Mesenchymal stem cell (in vitro differentiated cells and primary cell): Measurements from ENCODE around the gene CPS1.

Source experiments
- DNase-seq: peaks from one replicate; pipeline ENCODE4 v3.0.0-alpha.2; 2013
- H2AFZ ChIP-seq: one replicate; pipeline ENCODE4 v1.6.1; 2013; ENCODE audit warnings: low read depth, mild to moderate bottlenecking, control low read depth, inconsistent platforms, low read length, moderate library complexity
- H2AK5ac ChIP-seq: 2 replicates; pipeline ENCODE4 v1.6.1; 2013; ENCODE audit warnings: low read length, moderate library complexity, mild to moderate bottlenecking, inconsistent platforms; ENCODE audit not compliant: severe bottlenecking
- H2BK120ac ChIP-seq: one replicate; pipeline ENCODE4 v1.6.1; 2013; ENCODE audit warnings: low read depth, mild to moderate bottlenecking, inconsistent platforms, low read length, moderate library complexity
- H2BK12ac ChIP-seq, 2 experiments: one replicate each; pipeline ENCODE4 v1.6.1; 2013; ENCODE audit warnings: inconsistent platforms in 2 of 2, low read length in 2 of 2, mild to moderate bottlenecking in 2 of 2, moderate library complexity in 2 of 2, control low read depth in 1 of 2
- H2BK15ac ChIP-seq: one replicate; pipeline ENCODE4 v1.6.1; 2013; ENCODE audit warnings: mild to moderate bottlenecking, low read depth, inconsistent platforms; ENCODE audit not compliant: poor library complexity, severe bottlenecking
- H2BK5ac ChIP-seq: 2 replicates; pipeline ENCODE4 v1.6.1; 2013; ENCODE audit warnings: low read depth, mild to moderate bottlenecking, low read length, control low read depth, inconsistent platforms; ENCODE audit not compliant: poor library complexity, severe bottlenecking
- H3K14ac ChIP-seq, 2 experiments: one replicate each; pipeline ENCODE4 v1.6.1; 2013; ENCODE audit warnings: inconsistent platforms in 2 of 2, low read length in 2 of 2, control low read depth in 1 of 2, mild to moderate bottlenecking in 1 of 2, moderate library complexity in 1 of 2
- H3K18ac ChIP-seq, 2 experiments: one replicate each; pipeline ENCODE4 v1.6.1; 2013; ENCODE audit warnings: inconsistent platforms in 2 of 2, low read length in 2 of 2, control low read depth in 1 of 2, low read depth in 1 of 2, mild to moderate bottlenecking in 1 of 2
- H3K23ac ChIP-seq, 2 experiments: one replicate each; pipeline ENCODE4 v1.6.1; 2013; ENCODE audit warnings: inconsistent platforms in 2 of 2, low read length in 2 of 2, mild to moderate bottlenecking in 2 of 2, moderate library complexity in 2 of 2, control low read depth in 1 of 2
- H3K27ac ChIP-seq: 2 replicates; pipeline ENCODE4 v1.5.1; 2013; ENCODE audit warnings: mild to moderate bottlenecking, moderate library complexity, low read length, control low read depth, inconsistent platforms; ENCODE audit not compliant: poor library complexity, severe bottlenecking
- H3K27me3 ChIP-seq, 2 experiments: 2 replicates each; pipeline versions ENCODE4 v1.6.1 to v1.7.0; 2013; ENCODE audit warnings: low read length in 2 of 2, mild to moderate bottlenecking in 2 of 2, moderate library complexity in 2 of 2, control low read depth in 1 of 2, inconsistent platforms in 1 of 2; ENCODE audit not compliant: control insufficient read depth in 1 of 2, insufficient read depth in 1 of 2
- H3K36me3 ChIP-seq, 2 experiments: 2 replicates each; pipeline versions ENCODE4 v1.6.1 to v1.7.0; 2013; ENCODE audit warnings: low read length in 2 of 2, control low read depth in 1 of 2, inconsistent platforms in 1 of 2, low read depth in 1 of 2, mild to moderate bottlenecking in 1 of 2; ENCODE audit not compliant: insufficient read depth in 2 of 2, control insufficient read depth in 1 of 2
- H3K4ac ChIP-seq, 2 experiments: one replicate each; pipeline ENCODE4 v1.6.1; 2013; ENCODE audit warnings: inconsistent platforms in 2 of 2, low read length in 2 of 2, mild to moderate bottlenecking in 2 of 2, moderate library complexity in 2 of 2, control low read depth in 1 of 2, low read depth in 1 of 2
- H3K4me1 ChIP-seq: 2 replicates; pipeline ENCODE4 v1.6.1; 2013; ENCODE audit warnings: low read depth, low read length, control low read depth; ENCODE audit not compliant: control insufficient read depth, insufficient read depth
- H3K4me2 ChIP-seq: 2 replicates; pipeline ENCODE4 v1.6.1; 2013; ENCODE audit warnings: low read length, mild to moderate bottlenecking, inconsistent platforms; ENCODE audit not compliant: poor library complexity, severe bottlenecking
- H3K4me3 ChIP-seq, 2 experiments: 2 replicates each; pipeline versions ENCODE4 v1.5.1 to v1.7.0; 2013; ENCODE audit warnings: low read length in 2 of 2, mild to moderate bottlenecking in 2 of 2, control low read depth in 1 of 2, low read depth in 1 of 2; ENCODE audit not compliant: insufficient read depth in 1 of 2
- H3K79me1 ChIP-seq: replicated peaks from 2 replicates; pipeline ENCODE4 v1.6.1; 2013; ENCODE audit warnings: mild to moderate bottlenecking, control low read depth, low read length, inconsistent platforms; ENCODE audit not compliant: poor library complexity, severe bottlenecking
- H3K9ac ChIP-seq: 2 replicates; pipeline ENCODE4 v1.7.0; 2013; ENCODE audit warnings: mild to moderate bottlenecking, low read length, moderate library complexity
- H3K9me3 ChIP-seq: 2 replicates; pipeline ENCODE4 v1.7.0; 2013; ENCODE audit warnings: mild to moderate bottlenecking, low read length; ENCODE audit not compliant: control insufficient read depth
- H4K8ac ChIP-seq: one replicate; pipeline ENCODE4 v1.6.1; 2013; ENCODE audit warnings: inconsistent platforms, mild to moderate bottlenecking, low read length, moderate library complexity
- H4K91ac ChIP-seq: one replicate; pipeline ENCODE4 v1.6.1; 2013; ENCODE audit warnings: mild to moderate bottlenecking, low read length, inconsistent platforms
- WGBS: methylation state at CpG from one replicate; pipeline ENCODE4 v1.1.7; 2013; ENCODE audit warnings: mixed read lengths; 5-methylcytosine and 5-hydroxymethylcytosine counted together

The CPS1 gene

DNA sequence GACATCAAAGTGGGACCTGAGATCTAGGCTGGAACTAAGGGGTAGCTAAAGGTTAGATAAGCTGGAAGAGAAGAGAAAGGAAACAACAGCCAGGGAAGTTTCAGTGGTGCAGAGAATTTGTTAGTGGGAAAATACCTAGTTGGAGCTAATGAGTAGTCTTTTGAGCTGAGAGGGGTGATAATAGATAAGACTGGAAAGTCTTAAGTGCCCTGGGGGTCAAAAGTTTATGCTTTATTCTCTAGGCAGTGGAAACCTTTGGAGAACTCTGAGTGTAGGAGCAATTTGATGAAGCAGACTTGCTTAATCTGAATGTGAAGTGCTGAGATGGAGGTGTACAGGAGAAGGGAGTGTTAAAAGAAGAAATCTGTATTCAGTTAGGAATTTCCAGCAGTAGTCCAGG lies 90.8 kb downstream of the CPS1 start:
- DNase-seq = no peak
- Histone ChIP-seq H3K9ac (no peak overlapping the region), H2BK12ac (no peak overlapping the region), H3K9me3 (no peaks in the 10 kb centered on the region), H3K18ac (no peak overlapping the region), H3K4ac (no peak overlapping the region), H3K4me1 (no peaks in the 10 kb centered on the region), H2BK120ac (no peak overlapping the region), H4K8ac (no peak overlapping the region), H3K23ac (no peak overlapping the region), H3K79me1 (no peaks in the 10 kb centered on the region), H3K4me3 (no peak overlapping the region), H3K27me3 (no peaks in the 10 kb centered on the region), H2AFZ (no peak overlapping the region), H3K4me2 (no peak overlapping the region), H3K27ac (no peak overlapping the region), H2AK5ac (no peak overlapping the region), H4K91ac (no peak overlapping the region), H2BK5ac (no peak overlapping the region), H3K14ac (no peak overlapping the region), H3K36me3 (no peaks in the 10 kb centered on the region), H2BK15ac (no peak overlapping the region)

- H3K27me3 ChIP-seq = no peaks in the 10 kb centered on the region
- H3K4ac ChIP-seq = no peak overlapping the region
- no peaks in the 10 kb centered on the region for H3K9me3 ChIP-seq
- no peak overlapping the region for H4K8ac ChIP-seq
- DNase-seq = no peak
- no peak overlapping the region for H2AFZ ChIP-seq
- H4K91ac ChIP-seq = no peak overlapping the region
- H3K27ac ChIP-seq = no peak overlapping the region
- H3K23ac ChIP-seq = no peak overlapping the region
- no CpG with 5 or more reads among the region's 1 CpG for WGBS
- H3K14ac ChIP-seq = no peak overlapping the region
- no peak overlapping the region for H3K4me3 ChIP-seq
- H3K4me2 ChIP-seq = no peak overlapping the region
- H3K18ac ChIP-seq = no peak overlapping the region
- H3K4me1 ChIP-seq = no peaks in the 10 kb centered on the region
- H2BK15ac ChIP-seq = no peak overlapping the region
- no peak overlapping the region for H2BK120ac ChIP-seq
- no peak overlapping the region for H2BK12ac ChIP-seq
- no peak overlapping the region for H2BK5ac ChIP-seq
- H2AK5ac ChIP-seq = no peak overlapping the region
- no peaks in the 10 kb centered on the region for H3K79me1 ChIP-seq
- no peaks in the 10 kb centered on the region for H3K36me3 ChIP-seq
- no peak overlapping the region for H3K9ac ChIP-seq
These were observed 97.7 kb downstream of the CPS1 start for GRCh38 chr2:210654091-210654490.

GRCh38 chr2:210655229-210655975 lies 99.0 kb downstream of the CPS1 start:
- Histone ChIP-seq H3K4me3 (no peak overlapping the region), H2AK5ac (no peak overlapping the region), H3K36me3 (no peaks in the 10 kb centered on the region), H3K4ac (no peak overlapping the region), H2BK5ac (no peak overlapping the region), H3K79me1 (no peaks in the 10 kb centered on the region), H3K18ac (no peak overlapping the region), H2AFZ (no peak overlapping the region), H3K14ac (no peak overlapping the region), H3K23ac (no peak overlapping the region), H4K8ac (no peak overlapping the region), H4K91ac (no peak overlapping the region), H3K27me3 (no peaks in the 10 kb centered on the region), H3K4me1 (no peaks in the 10 kb centered on the region), H2BK120ac (no peak overlapping the region), H2BK12ac (no peak overlapping the region), H3K9me3 (no peaks in the 10 kb centered on the region), H3K9ac (no peak overlapping the region), H3K4me2 (no peak overlapping the region), H2BK15ac (no peak overlapping the region), H3K27ac (no peak overlapping the region)
- WGBS = 100% methylated on average over 1 of the region's 3 CpGs
- DNase-seq = no peak

DNA sequence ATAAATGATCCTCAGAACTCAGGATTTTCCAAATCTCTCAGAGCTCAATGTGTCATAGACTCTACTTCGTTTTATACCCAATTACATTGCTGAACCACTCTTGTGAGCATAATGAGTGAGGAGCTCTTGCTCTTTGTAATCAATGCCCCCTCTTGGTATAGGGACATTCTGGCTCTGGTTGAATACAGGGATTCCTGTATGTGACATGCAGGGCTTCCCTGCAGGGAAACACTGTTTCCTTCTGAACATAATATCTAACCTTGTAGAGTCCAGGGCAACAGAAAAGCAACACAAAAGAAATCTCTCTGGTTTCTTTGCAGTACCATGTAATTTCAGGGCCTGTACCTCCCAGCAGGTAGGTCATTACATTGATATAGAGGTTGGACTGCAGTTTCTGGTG lies 101.5 kb downstream of the CPS1 start:
- Histone ChIP-seq H3K18ac (no peak overlapping the region), H3K4me3 (no peak overlapping the region), H3K27ac (no peak overlapping the region), H2AFZ (no peak overlapping the region), H3K4ac (no peak overlapping the region), H2BK12ac (no peak overlapping the region), H3K14ac (no peak overlapping the region), H3K36me3 (no peaks in the 10 kb centered on the region), H3K4me1 (no peaks in the 10 kb centered on the region), H4K8ac (no peak overlapping the region), H3K79me1 (no peaks in the 10 kb centered on the region), H3K4me2 (no peak overlapping the region), H3K9me3 (peaks cover 2% of the 10 kb centered on the region), H2BK15ac (no peak overlapping the region), H4K91ac (no peak overlapping the region), H2BK5ac (no peak overlapping the region), H3K23ac (no peak overlapping the region), H3K9ac (no peak overlapping the region), H2AK5ac (no peak overlapping the region), H2BK120ac (no peak overlapping the region), H3K27me3 (no peaks in the 10 kb centered on the region)
- DNase-seq = no peak
- no CpG with 5 or more reads among the region's 1 CpG for WGBS
